Muscle of leg (tissue), 11 donors: ENCODE data around the gene KDM2B. TPM values are rescaled to one million over a fixed set of nuclear protein-coding genes. Genes with fewer than 3 reads are reported as not detected.

Experiments
- DNase-seq: peaks from one replicate; pipeline ENCODE4 v3.0.0; 2013
- H3K27ac ChIP-seq: one replicate; pipeline ENCODE4 v1.5.1; 2013; ENCODE audit warnings: mild to moderate bottlenecking, low read length, control low read depth
- H3K27me3 ChIP-seq: one replicate; pipeline ENCODE4 v1.6.1; 2013; ENCODE audit warnings: low read length; ENCODE audit not compliant: control insufficient read depth, insufficient read depth
- H3K36me3 ChIP-seq: one replicate; pipeline ENCODE4 v1.6.1; 2013; ENCODE audit warnings: low read length; ENCODE audit not compliant: control insufficient read depth, insufficient read depth
- H3K4me1 ChIP-seq: one replicate; pipeline ENCODE4 v1.6.1; 2013; ENCODE audit warnings: low read length; ENCODE audit not compliant: control insufficient read depth, insufficient read depth
- H3K4me3 ChIP-seq: one replicate; pipeline ENCODE4 v1.5.1; 2013; ENCODE audit warnings: low read length, control low read depth
- H3K9me3 ChIP-seq: replicated peaks from 2 replicates; pipeline ENCODE4 v1.6.1; 2013; ENCODE audit warnings: low read depth, low read length; ENCODE audit not compliant: control insufficient read depth
- WGBS: methylation state at CpG from one replicate; pipeline ENCODE4 v1.1.5; 2013; ENCODE audit warnings: missing lambda C conversion rate; ENCODE audit not compliant: insufficient coverage; 5-methylcytosine and 5-hydroxymethylcytosine counted together
- polyA plus RNA-seq, 8 donors: library from polyadenylated mRNA; unstranded; fragments of 120-200 nt; gene quantifications; one replicate each; pipeline versions ENCODE4 v1.2.1 to v1.2.3, GENCODE V29; 2013; ENCODE audit warnings: inconsistent platforms in 1 of 8, low replicate concordance in 1 of 8; ENCODE audit not compliant: insufficient read length in 8 of 8, insufficient read depth in 1 of 8
- total RNA-seq: library from RNA; stranded (reverse); fragments of 120-200 nt; gene quantifications from one replicate; pipeline ENCODE4 v1.2.4, GENCODE V29; 2013

KDM2B gene
- total and polyA plus RNA-seq, 9 donors, result 15.3 to 27.3 (median 23.2) TPM

DNA sequence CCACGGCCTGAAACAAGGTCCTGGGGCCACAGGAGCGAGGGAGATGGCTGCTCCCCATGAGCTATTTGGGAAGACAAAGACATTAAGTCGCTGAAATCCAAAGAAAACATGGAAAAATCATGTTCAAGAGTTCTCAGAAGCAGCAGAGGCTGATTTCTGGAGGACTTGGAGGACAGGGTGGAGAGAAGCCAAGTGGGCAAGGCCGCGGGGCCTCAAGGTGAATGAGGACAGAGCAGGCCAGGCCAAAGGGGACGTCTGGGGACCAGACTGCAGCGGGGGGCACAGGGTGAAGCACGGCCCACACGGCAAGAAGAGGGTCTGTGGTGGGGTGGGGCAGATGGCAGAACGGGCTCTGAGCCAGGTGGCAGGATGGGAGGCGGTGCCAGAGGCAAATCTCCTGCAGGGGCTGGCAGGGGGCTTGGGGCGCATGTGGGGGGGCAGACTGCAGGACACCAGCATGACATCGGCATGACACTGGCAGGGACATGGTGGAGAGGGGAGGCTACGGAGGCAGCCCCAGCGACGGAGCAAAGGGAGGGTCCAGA lies 132.0 kb downstream of the KDM2B start:
- peaks cover 18% of the 10 kb centered on the region for H3K4me1 ChIP-seq
- no peak overlapping the region for H3K4me3 ChIP-seq
- H3K27me3 ChIP-seq, result no peaks in the 10 kb centered on the region
- WGBS, result 84% methylated on average over 14 of the region's 16 CpGs
- H3K36me3 ChIP-seq, result peaks cover 21% of the 10 kb centered on the region
- no peaks in the 10 kb centered on the region for H3K9me3 ChIP-seq
- no peak for DNase-seq
- no peak overlapping the region for H3K27ac ChIP-seq

DNA sequence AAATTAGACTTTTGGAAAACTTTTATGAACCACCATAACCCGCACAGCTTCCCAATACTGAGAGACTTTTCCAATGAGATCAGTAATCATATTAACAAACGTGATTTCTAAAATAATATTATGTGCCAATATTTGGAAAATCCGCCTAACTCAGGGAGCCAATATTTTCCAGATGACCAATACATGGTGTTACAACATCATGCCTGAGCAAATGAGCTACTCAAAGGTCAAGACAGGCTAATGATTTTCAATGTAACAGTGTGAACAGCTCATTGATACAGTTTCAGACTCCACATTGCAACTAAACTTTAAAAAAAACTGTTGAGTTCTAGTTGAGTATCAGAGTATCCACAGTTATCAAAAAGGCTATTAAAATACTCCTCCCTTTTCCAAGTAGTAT lies 134.1 kb downstream of the KDM2B start:
- no CpG with 5 or more reads among the region's 3 CpGs for WGBS
- no peak overlapping the region for H3K27ac ChIP-seq
- no peak for DNase-seq
- peaks cover 31% of the 10 kb centered on the region for H3K36me3 ChIP-seq
- H3K9me3 ChIP-seq, result no peaks in the 10 kb centered on the region
- no peaks in the 10 kb centered on the region for H3K27me3 ChIP-seq
- peaks cover 25% of the 10 kb centered on the region for H3K4me1 ChIP-seq
- H3K4me3 ChIP-seq, result no peak overlapping the region

DNA sequence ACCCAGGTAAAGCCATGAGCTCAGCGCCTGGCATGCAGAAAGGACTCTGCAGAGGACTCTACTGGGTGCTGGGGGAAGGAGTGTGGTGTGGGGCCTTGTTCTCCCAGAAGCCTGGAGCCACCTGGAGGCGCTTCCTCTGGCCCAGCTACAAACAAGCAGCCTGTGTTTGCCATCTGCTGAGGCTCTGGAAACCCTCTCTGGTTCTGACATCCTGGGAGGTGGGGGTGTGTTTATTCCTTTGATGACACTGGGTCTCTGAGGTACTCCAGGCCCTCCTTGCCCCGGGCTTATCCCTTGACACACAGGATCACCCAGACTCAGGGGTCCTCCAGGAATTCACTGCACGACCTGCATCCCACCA lies 136.0 kb downstream of the KDM2B start:
- WGBS, result 63% methylated on average over 2 of the region's 4 CpGs
- H3K4me1 ChIP-seq, result peaks cover 25% of the 10 kb centered on the region
- H3K27ac ChIP-seq, result peak overlapping the region; percentile 75
- H3K27me3 ChIP-seq, result no peaks in the 10 kb centered on the region
- no peak overlapping the region for H3K4me3 ChIP-seq
- no peaks in the 10 kb centered on the region for H3K9me3 ChIP-seq
- no peak for DNase-seq
- H3K36me3 ChIP-seq, result peaks cover 48% of the 10 kb centered on the region

DNA sequence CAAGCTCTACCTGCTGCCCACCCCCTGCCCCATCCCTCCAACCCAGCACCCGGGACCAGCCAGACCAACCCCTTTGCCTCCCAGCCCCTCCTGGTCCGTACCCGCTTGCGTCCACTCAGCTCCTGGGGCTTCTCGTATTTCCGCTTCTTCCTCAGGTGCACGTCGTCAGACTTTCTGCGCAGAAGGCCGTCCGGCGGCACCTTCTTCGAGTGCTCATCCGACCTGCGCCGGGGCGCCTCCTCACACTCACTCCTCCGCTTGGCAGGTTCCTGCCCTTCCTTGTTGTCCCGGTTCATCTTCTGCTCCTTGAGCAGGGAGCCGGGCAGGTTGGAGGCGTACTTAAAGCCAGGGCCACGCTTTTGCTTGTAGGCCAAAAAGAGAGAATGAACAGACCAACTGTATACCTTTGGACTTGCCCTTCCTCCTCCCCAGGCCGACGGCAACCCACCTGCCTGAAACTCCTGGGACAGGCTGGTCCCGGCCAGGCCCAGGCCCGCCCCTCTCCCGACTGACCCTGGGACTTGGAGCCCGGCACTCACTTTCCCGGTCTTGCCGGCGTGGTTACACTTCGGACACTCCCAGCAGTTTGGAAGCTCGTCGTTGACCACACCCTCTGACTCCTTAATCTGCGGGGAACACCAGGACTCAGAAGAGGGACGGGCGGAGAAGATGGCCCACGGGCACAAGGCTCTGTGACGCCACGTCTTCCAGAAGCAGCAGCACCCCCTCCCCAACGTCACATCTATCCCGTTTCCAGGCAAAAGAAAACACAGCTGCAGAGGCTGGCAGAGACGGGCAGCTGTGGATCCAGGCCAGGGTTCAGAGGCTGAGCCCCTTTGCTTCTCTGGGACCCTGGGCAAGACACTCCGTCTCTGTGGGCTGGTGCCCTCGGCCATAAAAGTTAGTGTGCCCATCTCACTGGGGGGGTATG lies 136.6 kb downstream of the KDM2B start:
- H3K4me1 ChIP-seq, result peaks cover 25% of the 10 kb centered on the region
- H3K9me3 ChIP-seq, result no peaks in the 10 kb centered on the region
- no peaks in the 10 kb centered on the region for H3K27me3 ChIP-seq
- H3K27ac ChIP-seq, result peak overlapping the region; percentile 75
- WGBS, result 77% methylated on average over 41 of the region's 45 CpGs
- peaks cover 53% of the 10 kb centered on the region for H3K36me3 ChIP-seq
- H3K4me3 ChIP-seq, result no peak overlapping the region
- DNase-seq, result peak; percentile 48

DNA sequence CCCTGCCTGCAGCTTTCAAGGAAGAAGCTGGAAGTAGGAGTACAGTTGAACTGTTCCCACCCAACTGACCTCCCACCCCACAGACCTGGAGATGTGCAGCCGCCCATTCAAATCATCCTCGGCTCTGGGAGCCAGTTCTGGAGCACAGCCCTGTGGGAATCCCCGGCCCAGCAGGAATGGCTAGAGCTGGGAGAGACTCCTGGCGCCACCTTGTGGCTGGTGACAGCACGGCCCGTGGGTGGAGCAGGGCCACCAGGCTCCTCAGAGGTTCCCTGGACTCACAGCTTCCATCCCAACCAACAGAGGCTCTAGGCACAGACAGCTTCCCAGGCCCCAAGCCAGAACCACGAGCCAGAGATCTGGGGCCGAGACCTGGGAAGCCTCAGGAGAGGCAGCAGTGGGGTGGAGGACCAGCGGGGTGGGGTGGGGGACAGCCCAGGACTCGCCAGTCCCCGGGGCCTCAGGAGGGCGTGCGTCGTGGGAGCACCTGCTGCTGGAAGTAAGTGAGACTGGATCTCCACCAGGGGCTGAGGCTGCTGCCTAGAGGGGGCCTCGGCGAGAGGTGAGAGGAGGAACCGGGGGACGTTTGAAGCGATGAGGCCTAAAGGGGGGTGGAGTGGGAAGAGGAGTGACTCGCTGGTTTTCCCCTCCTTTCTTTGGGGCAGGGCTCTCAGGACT lies 137.5 kb downstream of the KDM2B start:
- 37% methylated on average over 9 of the region's 20 CpGs for WGBS
- H3K4me3 ChIP-seq, result no peak overlapping the region
- no peak overlapping the region for H3K27ac ChIP-seq
- peaks cover 25% of the 10 kb centered on the region for H3K4me1 ChIP-seq
- no peaks in the 10 kb centered on the region for H3K9me3 ChIP-seq
- peak; percentile 76 for DNase-seq
- peaks cover 58% of the 10 kb centered on the region for H3K36me3 ChIP-seq
- H3K27me3 ChIP-seq, result no peaks in the 10 kb centered on the region

DNA sequence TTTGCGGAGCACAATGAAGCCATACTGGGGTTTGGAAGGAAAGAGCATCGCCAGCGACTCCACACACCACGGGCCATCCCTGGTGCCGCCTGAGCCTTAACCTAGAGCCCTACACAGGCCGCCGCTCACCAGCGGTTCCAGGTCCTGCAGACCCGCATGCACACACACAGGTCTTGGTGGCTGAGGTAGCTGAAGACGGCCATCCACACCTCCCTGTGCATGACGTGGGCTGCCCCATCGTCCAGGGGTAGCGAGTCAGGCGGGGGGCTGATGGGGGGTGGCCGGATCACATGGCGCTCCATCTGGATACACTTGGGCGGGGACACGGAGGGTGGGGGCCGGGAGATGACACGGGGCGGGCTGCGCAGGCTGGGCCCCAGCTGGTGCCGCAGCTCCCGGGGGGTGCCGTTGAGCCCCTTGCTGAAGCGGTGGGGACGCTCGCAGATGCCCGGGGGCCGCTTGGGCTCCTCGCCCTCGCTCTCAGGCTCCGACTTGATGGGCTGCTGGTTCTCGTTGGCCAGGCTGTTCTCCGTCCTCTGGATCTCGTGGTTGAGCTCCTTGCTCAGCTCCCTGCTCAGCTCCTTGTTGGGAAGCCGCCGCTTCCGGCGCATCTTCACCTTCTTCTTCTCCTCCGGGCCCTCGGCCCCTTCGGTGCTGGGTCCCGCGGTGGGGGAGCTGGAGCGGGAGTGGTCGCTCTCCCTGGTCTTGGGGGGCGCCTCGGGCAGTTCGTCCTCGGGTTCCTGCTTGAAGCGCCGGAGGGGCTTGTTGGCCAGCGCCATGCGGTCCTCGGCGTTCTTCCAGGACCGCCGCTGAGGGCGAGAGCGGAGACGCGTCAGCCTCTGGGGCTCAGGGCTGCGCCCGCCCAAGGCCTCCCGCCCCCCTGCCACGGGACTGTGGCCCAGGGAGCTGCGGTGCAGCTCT lies 138.5 kb downstream of the KDM2B start:
- no peak for DNase-seq
- H3K36me3 ChIP-seq, result peaks cover 62% of the 10 kb centered on the region
- H3K4me1 ChIP-seq, result peaks cover 25% of the 10 kb centered on the region
- no peaks in the 10 kb centered on the region for H3K9me3 ChIP-seq
- no peaks in the 10 kb centered on the region for H3K27me3 ChIP-seq
- WGBS, result 95% methylated on average over 62 of the region's 68 CpGs
- no peak overlapping the region for H3K27ac ChIP-seq
- no peak overlapping the region for H3K4me3 ChIP-seq

DNA sequence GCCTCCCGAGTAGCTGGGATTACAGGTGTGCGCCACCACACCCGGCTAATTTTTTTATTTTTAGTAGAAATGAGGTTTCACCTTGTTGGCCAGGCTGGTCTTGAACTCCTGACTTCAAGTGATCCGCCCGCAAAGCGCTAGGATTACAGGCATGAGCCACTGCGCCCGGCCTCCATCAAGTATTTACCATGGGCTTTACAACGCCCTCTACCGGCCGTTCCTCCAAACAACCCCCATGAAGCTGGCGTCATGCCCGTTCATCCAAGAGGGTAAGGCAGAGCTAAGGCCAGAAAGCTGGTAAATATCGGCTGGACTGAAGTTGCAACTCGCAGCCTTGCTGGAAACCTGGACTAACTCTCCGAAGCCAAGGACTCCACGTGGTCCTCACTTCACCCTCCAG lies 139.3 kb downstream of the KDM2B start:
- no peak overlapping the region for H3K4me3 ChIP-seq
- no peak for DNase-seq
- 94% methylated on average over 15 of the region's 17 CpGs for WGBS
- peaks cover 67% of the 10 kb centered on the region for H3K36me3 ChIP-seq
- no peak overlapping the region for H3K27ac ChIP-seq
- H3K4me1 ChIP-seq, result peaks cover 25% of the 10 kb centered on the region
- H3K27me3 ChIP-seq, result no peaks in the 10 kb centered on the region
- H3K9me3 ChIP-seq, result peaks cover 3% of the 10 kb centered on the region

DNA sequence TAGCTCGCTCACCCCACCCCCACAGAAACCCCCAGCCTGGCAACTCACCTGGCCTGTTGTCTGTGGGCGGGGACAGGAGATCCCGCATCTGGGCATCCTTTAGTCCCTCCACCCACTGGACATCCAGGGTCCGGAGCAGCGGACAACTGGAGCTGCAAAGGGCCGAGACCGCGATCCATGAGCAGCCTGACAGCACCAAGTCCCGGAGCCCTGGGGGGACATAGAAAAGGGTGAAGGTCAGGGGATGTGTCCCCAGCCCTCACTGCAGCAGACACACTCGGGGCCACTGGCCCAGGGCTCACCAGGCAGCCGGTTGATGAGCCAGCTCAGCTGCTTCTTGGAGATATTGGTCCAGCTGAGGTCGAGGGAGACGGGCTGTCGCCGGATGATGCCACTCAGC lies 140.1 kb downstream of the KDM2B start:
- Histone ChIP-seq H3K4me1 (peaks cover 25% of the 10 kb centered on the region), H3K36me3 (peaks cover 72% of the 10 kb centered on the region), H3K9me3 (peaks cover 4% of the 10 kb centered on the region), H3K4me3 (no peak overlapping the region), H3K27ac (no peak overlapping the region), H3K27me3 (no peaks in the 10 kb centered on the region)
- no peak for DNase-seq
- WGBS, result 91% methylated on average over 15 of the region's 15 CpGs

DNA sequence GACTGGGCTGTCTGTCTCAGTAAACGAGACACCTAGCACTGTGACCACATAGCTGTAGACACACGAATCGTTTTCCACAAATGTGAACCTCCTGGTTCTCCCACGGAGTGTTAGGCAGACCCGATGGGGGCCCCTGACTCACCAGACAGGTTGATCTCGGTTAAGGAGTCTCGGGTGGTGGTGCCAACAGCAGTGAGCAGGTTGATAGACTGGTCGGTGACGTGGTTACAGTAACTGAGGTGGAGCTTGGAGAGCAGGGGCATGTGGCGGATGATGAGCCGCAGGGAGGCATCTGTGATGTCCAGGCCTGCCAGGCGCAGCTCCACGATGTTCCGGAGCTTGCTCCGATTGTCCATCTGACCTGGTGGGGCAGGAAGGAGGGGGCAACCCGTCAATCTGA lies 141.1 kb downstream of the KDM2B start:
- no peak overlapping the region for H3K27ac ChIP-seq
- DNase-seq, result no peak
- no peak overlapping the region for H3K4me3 ChIP-seq
- WGBS, result 89% methylated on average over 16 of the region's 16 CpGs
- peaks cover 68% of the 10 kb centered on the region for H3K36me3 ChIP-seq
- peaks cover 4% of the 10 kb centered on the region for H3K9me3 ChIP-seq
- H3K27me3 ChIP-seq, result no peaks in the 10 kb centered on the region
- peaks cover 20% of the 10 kb centered on the region for H3K4me1 ChIP-seq
